Stimulated activated CD8-positive, alpha-beta memory T cell treated with anti-CD3 and anti-CD28 coated beads, Interleukin-4, amount 100 ng/mL, for 24 hours (primary cell): ENCODE data around the gene GIMAP8.

ENCODE experiments used
- DNase-seq: peaks from one replicate; pipeline ENCODE4 v3.0.0-alpha.2; 2020; ENCODE audit warnings: low read depth

Gene GIMAP8

GRCh38 chr7:150450491-150451001 lies at the start of gene GIMAP8:
GIMAP8 (plus strand) TSS chr7:150450630; CDS start chr7:150466699, 16,069 bp downstream.
- peak; percentile 38 for DNase-seq

GRCh38 chr7:150400788-150401423 lies 49.5 kb upstream of the GIMAP8 start:
- DNase-seq = no peak

- no peak for DNase-seq
These were observed 49.0 kb upstream of the GIMAP8 start for GRCh38 chr7:150401424-150401790.

- DNase-seq = no peak
These were observed 48.4 kb upstream of the GIMAP8 start for GRCh38 chr7:150401861-150402631.

GRCh38 chr7:150402671-150403321 lies 47.6 kb upstream of the GIMAP8 start:
- DNase-seq = no peak

- no peak for DNase-seq
These were observed 46.9 kb upstream of the GIMAP8 start for GRCh38 chr7:150403376-150404171.

GRCh38 chr7:150404172-150404804 lies 46.1 kb upstream of the GIMAP8 start:
- no peak for DNase-seq

GRCh38 chr7:150404805-150405583 lies 45.4 kb upstream of the GIMAP8 start:
- peak; percentile 66 for DNase-seq

- no peak for DNase-seq
These were observed 44.7 kb upstream of the GIMAP8 start for GRCh38 chr7:150405584-150406311.

GRCh38 chr7:150406312-150406566 lies 44.2 kb upstream of the GIMAP8 start:
- no peak for DNase-seq

- DNase-seq = no peak
These were observed 43.6 kb upstream of the GIMAP8 start for GRCh38 chr7:150406567-150407421.

GRCh38 chr7:150407588-150408392 lies 42.6 kb upstream of the GIMAP8 start:
- no peak for DNase-seq

- DNase-seq = no peak
These were observed 41.8 kb upstream of the GIMAP8 start for GRCh38 chr7:150408393-150409299.

GRCh38 chr7:150409300-150410030 lies 41.0 kb upstream of the GIMAP8 start:
- no peak for DNase-seq

GRCh38 chr7:150410131-150410530 lies 40.3 kb upstream of the GIMAP8 start:
- DNase-seq = no peak

- no peak for DNase-seq
These were observed 39.6 kb upstream of the GIMAP8 start for GRCh38 chr7:150410680-150411346.
